Fibroblast of the conjunctiva (primary cell): ENCODE results near the gene STC2.
"Not testable (repeated sequence)": the region's sequence is repeated elsewhere in the genome, so short reads cannot be mapped to it uniquely, and the experiment has no call there.

Source experiments
- DNase-seq: peaks from one replicate; pipeline ENCODE4 v3.0.0-alpha.2; 2010; ENCODE audit warnings: low read depth

Gene STC2

GRCh38 chr5:173294673-173295320 lies 33.4 kb downstream of the STC2 start:
- DNase-seq: no peak

GRCh38 chr5:173293817-173294672 lies 34.2 kb downstream of the STC2 start:
- peak; percentile 66 for DNase-seq

GRCh38 chr5:173291722-173292658 lies 36.2 kb downstream of the STC2 start:
- DNase-seq: no peak

- no peak for DNase-seq
Measured at GRCh38 chr5:173290477-173291131, 37.6 kb downstream of the STC2 start.

GRCh38 chr5:173289372-173289771 lies 38.8 kb downstream of the STC2 start:
- no peak for DNase-seq

GRCh38 chr5:173288632-173289031 lies 39.6 kb downstream of the STC2 start:
- DNase-seq: no peak

GRCh38 chr5:173287086-173287485 lies 41.1 kb downstream of the STC2 start:
- no peak for DNase-seq

GRCh38 chr5:173284343-173284958 lies 43.8 kb downstream of the STC2 start:
- DNase-seq: not testable (repeated sequence)

GRCh38 chr5:173283318-173284288 lies 44.6 kb downstream of the STC2 start:
- DNase-seq: peak; percentile 29

- no peak for DNase-seq
Measured at GRCh38 chr5:173282916-173283315, 45.3 kb downstream of the STC2 start.

- DNase-seq: peak; percentile 9
Measured at GRCh38 chr5:173281910-173282309, 46.3 kb downstream of the STC2 start.

GRCh38 chr5:173279166-173279565 lies 49.0 kb downstream of the STC2 start:
- no peak for DNase-seq

GRCh38 chr5:173278641-173279040 lies 49.6 kb downstream of the STC2 start:
- no peak for DNase-seq

GRCh38 chr5:173278172-173278571 lies 50.0 kb downstream of the STC2 start:
- DNase-seq: no peak

GRCh38 chr5:173274771-173275170 lies 53.4 kb downstream of the STC2 start:
- no peak for DNase-seq

GRCh38 chr5:173271419-173271818 lies 56.8 kb downstream of the STC2 start:
- no peak for DNase-seq

- DNase-seq: no peak
Measured at GRCh38 chr5:173268750-173269432, 59.3 kb downstream of the STC2 start.

- DNase-seq: no peak
Measured at GRCh38 chr5:173265433-173265832, 62.8 kb downstream of the STC2 start.
